ENCODE measurements around the gene HEXD.

HEXD gene

GRCh38 chr17:82397449-82398335 lies 20.5 kb upstream of the HEXD start:
- ATAC-seq (replicated peaks) (no peak), DNase-seq (no peak)
- Mint-ChIP-seq H3K27me3 (no peaks in the 10 kb centered on the region), H3K9me3 (no peaks in the 10 kb centered on the region), H3K36me3 (ENCODE audit: insufficient read depth) (peaks cover 7% of the 10 kb centered on the region), H3K4me3 (no peak overlapping the region), H3K4me1 (ENCODE audit: low read depth in 2 of 2) (peaks cover 7 to 12% of the 10 kb centered on the region in 2 donors), H3K27ac (no peak overlapping the region)

DNA sequence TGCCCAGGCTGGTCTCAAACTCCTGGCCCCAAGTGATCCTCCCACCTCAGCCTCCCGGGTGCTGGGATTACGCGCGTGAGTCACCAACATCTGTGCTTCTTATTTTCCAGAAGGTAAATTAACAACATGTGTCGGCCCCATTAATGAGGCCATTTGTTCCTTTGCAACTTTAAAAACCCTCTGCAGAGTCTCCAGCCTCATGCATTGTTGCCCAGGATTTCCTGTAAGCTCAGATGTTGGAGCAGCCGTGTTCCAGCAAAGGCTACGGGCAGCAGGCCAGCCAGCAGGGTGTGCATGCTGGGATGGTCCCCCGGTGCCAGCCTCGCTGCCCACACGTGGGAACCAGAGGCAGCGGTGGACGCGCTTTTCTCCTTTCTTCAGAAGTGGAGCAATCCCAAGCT lies 19.1 kb upstream of the HEXD start:
- no peak for ATAC-seq (replicated peaks)
- Mint-ChIP-seq H3K36me3 (ENCODE audit: insufficient read depth) (peaks cover 2% of the 10 kb centered on the region), H3K27ac (no peak overlapping the region), H3K4me1 (ENCODE audit: low read depth in 2 of 2) (peaks cover 7 to 12% of the 10 kb centered on the region in 2 donors), H3K9me3 (no peaks in the 10 kb centered on the region), H3K27me3 (no peaks in the 10 kb centered on the region), H3K4me3 (no peak overlapping the region)
- no peak for DNase-seq

DNA sequence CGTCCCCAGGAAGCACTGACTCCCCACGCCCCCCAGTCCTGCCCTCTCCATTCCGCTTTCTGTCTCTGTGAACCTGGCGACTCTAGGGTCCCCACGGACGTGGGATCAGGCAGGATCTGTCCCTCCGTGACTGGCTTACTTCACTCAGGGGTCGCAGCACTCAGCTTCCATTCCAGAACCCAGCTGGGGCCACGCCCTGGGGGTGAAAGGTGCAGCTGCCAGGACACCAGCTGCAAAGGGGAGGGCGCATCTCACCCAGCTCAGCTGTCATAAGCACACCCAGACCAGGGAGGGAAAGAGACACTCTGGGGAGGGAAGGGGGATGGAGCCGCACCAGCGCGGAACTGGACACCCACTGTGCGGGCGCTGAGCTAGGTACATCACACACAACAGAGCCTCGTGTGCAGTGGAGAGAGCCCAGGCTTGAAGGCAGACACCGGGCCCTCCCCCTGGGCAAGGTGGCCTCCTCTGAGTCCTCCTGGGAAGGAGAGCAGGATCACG lies 18.5 kb upstream of the HEXD start:
- H3K36me3 Mint-ChIP-seq (ENCODE audit: insufficient read depth), result no peaks in the 10 kb centered on the region
- DNase-seq (no peak), ATAC-seq (replicated peaks) (no peak)

DNA sequence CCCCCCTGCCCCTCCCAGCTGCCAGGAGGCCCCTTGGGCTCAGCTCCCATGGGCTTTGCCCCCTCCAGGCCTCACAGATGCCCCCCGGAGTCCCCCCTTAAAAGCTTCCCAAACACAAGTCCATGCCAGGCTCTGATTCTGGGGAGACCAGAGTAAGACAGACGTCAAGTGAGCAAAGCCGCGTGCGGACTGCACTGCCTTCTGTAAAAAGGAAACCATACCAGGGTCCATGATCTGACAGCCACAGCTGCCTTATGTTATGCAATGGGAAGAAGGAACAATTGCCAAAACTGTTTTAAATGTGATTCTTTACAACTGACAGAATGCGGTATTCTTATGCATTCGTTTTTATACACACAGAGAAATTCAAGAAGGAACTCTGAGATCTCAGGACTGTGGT lies 17.9 kb upstream of the HEXD start:
- ATAC-seq (replicated peaks), result no peak
- H3K9me3 Mint-ChIP-seq, result no peaks in the 10 kb centered on the region
- no peaks in the 10 kb centered on the region for H3K27me3 Mint-ChIP-seq
- no peaks in the 10 kb centered on the region for H3K36me3 Mint-ChIP-seq (ENCODE audit: insufficient read depth)
- peak overlapping the region in 1 of 2 donors; percentile 84 for H3K27ac Mint-ChIP-seq
- DNase-seq, result no peak
- H3K4me1 Mint-ChIP-seq (ENCODE audit: low read depth in 2 of 2), result peaks cover 7 to 12% of the 10 kb centered on the region in 2 donors
- H3K4me3 Mint-ChIP-seq, result peak overlapping the region in 1 of 2 donors; percentile 87

More for the DNA sequence above, 18.5 kb upstream of the HEXD start:
- Mint-ChIP-seq H3K27me3 (no peaks in the 10 kb centered on the region), H3K27ac (no peak overlapping the region), H3K9me3 (no peaks in the 10 kb centered on the region), H3K4me3 (no peak overlapping the region), H3K4me1 (ENCODE audit: low read depth in 2 of 2) (peaks cover 7 to 12% of the 10 kb centered on the region in 2 donors)

DNA sequence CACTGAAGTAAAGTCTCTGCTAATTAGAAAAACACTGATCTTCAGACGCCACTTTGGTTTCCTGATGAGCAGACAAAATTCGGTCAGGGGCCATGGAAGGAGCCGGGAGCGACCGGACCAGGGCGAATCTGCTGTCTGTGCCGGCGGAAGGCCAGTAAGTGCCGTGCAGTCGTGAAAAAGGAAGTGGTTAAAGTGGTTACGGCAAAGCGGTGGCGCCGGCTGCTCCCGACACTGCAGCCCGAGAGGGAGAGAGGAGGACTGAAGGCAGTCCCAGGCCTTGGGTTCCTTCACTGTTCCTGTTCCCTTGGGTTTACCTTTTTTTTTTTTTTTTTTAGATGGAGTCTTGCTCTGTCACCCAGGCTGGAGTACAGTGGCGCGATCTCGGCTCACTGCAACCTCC lies 17.3 kb upstream of the HEXD start:
- Mint-ChIP-seq H3K27me3 (no peaks in the 10 kb centered on the region), H3K36me3 (ENCODE audit: insufficient read depth) (no peaks in the 10 kb centered on the region), H3K4me3 (peak overlapping the region; percentile 75 to 87), H3K9me3 (no peaks in the 10 kb centered on the region), H3K4me1 (ENCODE audit: low read depth in 2 of 2) (peaks cover 7 to 12% of the 10 kb centered on the region in 2 donors), H3K27ac (peak overlapping the region; percentile 84 to 86)
- DNase-seq (peak; percentile 23 to 33 (median 31)), ATAC-seq (replicated peaks) (peak; percentile 92)

DNA sequence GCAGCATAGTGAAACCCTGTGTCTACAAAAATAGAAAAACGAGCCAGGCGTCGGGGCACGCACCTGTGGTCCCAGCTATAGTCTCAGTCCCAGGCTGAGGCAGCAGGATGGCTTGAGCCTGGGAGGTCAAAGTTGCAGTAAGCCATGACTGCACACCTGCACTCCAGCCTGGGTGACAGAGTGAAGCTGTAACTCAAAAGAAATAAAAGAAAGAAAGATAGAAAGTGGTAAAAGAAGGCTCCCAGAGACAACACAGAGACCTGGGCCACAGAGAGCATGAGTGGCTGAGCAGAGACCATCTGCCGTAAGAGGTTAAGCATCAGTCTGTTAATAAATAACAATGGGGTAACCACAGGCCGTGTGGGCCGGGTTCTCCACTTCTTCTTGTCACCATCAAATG lies 15.3 kb upstream of the HEXD start:
- Mint-ChIP-seq H3K4me3 (no peak overlapping the region), H3K27me3 (no peaks in the 10 kb centered on the region), H3K27ac (no peak overlapping the region), H3K36me3 (ENCODE audit: insufficient read depth) (no peaks in the 10 kb centered on the region), H3K4me1 (ENCODE audit: low read depth in 2 of 2) (peaks cover 4 to 12% of the 10 kb centered on the region in 2 donors), H3K9me3 (no peaks in the 10 kb centered on the region)
- no peak for ATAC-seq (replicated peaks)
- DNase-seq, result no peak

DNA sequence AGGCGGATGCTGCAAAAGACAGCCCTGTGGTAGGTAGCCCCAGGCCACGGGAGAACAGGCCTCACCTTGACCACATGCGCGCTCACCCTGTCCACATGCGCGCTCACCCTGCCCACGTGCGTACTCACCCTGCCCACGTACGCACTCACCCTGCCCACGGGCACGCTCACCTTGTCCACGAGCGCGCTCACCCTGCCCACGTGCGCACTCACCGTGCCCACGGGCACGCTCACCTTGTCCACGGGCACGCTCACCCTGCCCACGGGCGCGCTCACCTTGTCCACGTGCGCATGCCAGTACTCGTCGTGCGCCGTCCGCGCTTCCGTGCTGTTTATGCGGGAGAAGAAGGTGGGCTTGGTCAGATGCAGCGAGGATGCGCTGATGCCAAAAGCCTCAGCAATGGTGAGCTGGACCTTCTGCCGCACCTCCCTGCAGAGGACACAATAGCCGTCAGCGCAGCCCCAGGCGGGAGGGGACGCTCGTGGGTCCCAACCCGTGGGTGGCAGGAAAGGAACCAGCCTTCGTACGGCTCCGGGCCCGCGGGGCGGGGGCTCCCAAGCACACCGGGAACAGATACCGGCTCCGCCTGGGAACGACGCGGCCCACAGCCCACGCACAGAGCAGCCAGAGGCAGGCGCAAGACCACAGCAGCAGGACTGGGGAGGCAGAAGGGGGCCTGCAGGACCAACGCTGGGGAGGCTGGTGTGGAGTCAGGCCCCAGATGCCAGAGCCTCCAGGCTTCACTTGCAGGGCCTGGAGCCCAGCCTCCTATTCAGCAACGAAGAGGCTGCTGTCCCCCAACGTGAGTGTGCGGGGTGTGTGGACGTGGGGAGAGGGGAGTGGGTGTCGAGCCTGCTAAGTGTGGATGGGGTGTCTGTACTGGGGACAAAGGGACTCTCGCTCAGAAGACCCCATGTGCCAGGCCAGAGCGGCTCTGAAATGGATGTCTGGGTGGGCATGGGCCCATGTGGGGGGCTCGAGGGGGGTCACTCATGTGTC lies 14.2 kb upstream of the HEXD start:
- peaks cover under 1% of the 10 kb centered on the region for H3K36me3 Mint-ChIP-seq (ENCODE audit: insufficient read depth)
- no peak overlapping the region for H3K27ac Mint-ChIP-seq
- no peak overlapping the region for H3K4me3 Mint-ChIP-seq

GRCh38 chr17:82405051-82405450 lies 13.1 kb upstream of the HEXD start:
- DNase-seq, result no peak
- H3K9me3 Mint-ChIP-seq, result no peaks in the 10 kb centered on the region
- H3K27me3 Mint-ChIP-seq, result no peaks in the 10 kb centered on the region
- no peak overlapping the region for H3K4me3 Mint-ChIP-seq
- no peak for ATAC-seq (replicated peaks)
- H3K27ac Mint-ChIP-seq, result no peak overlapping the region
- H3K36me3 Mint-ChIP-seq (ENCODE audit: insufficient read depth), result peaks cover 4% of the 10 kb centered on the region
- H3K4me1 Mint-ChIP-seq (ENCODE audit: low read depth in 2 of 2), result peaks cover 4 to 12% of the 10 kb centered on the region in 2 donors

More for the DNA sequence above, 14.2 kb upstream of the HEXD start:
- H3K27me3 Mint-ChIP-seq, result no peaks in the 10 kb centered on the region
- H3K4me1 Mint-ChIP-seq (ENCODE audit: low read depth in 2 of 2), result peaks cover 4 to 12% of the 10 kb centered on the region in 2 donors
- DNase-seq (no peak), ATAC-seq (replicated peaks) (no peak)
- H3K9me3 Mint-ChIP-seq, result no peaks in the 10 kb centered on the region

DNA sequence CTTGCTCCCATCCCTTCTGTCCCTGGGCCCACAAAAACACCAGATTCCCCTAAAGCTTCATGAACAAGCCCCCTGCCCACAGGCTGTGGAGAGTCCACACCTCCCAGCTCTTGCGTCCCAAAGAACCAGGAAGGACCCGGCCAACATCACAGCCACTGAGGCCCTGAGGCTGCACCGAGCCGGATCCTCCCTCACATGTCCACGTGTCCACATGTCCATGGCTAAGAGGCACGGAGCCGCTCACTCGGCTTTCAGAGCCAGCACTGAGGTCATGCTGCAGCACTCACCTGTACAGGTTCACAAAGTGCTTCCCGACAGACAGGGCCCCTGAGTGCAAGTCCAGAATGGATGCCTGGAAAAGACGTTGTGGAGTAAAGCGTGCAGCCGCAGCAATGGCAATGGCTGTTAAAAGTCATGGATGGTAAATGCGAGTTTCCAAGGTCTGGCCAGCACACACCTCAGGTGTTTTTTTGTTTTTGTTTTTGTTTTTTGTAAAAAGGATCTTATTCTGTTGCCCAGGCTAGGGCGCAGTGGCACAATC lies 11.9 kb upstream of the HEXD start:
- Mint-ChIP-seq H3K9me3 (no peaks in the 10 kb centered on the region), H3K36me3 (ENCODE audit: insufficient read depth) (peaks cover 4% of the 10 kb centered on the region), H3K27me3 (no peaks in the 10 kb centered on the region), H3K4me3 (no peak overlapping the region), H3K27ac (no peak overlapping the region), H3K4me1 (ENCODE audit: low read depth in 2 of 2) (peaks cover 0 to 3% of the 10 kb centered on the region in 2 donors)
- ATAC-seq (replicated peaks) (no peak), DNase-seq (no peak)

GRCh38 chr17:82407255-82407654 lies 10.9 kb upstream of the HEXD start:
- DNase-seq (no peak), ATAC-seq (replicated peaks) (no peak)
- Mint-ChIP-seq H3K27me3 (no peaks in the 10 kb centered on the region), H3K36me3 (ENCODE audit: insufficient read depth) (peaks cover 4% of the 10 kb centered on the region), H3K9me3 (no peaks in the 10 kb centered on the region), H3K4me1 (ENCODE audit: low read depth in 2 of 2) (no peaks in the 10 kb centered on the region), H3K27ac (peak overlapping the region in 1 of 2 donors; percentile 38), H3K4me3 (no peak overlapping the region)

DNA sequence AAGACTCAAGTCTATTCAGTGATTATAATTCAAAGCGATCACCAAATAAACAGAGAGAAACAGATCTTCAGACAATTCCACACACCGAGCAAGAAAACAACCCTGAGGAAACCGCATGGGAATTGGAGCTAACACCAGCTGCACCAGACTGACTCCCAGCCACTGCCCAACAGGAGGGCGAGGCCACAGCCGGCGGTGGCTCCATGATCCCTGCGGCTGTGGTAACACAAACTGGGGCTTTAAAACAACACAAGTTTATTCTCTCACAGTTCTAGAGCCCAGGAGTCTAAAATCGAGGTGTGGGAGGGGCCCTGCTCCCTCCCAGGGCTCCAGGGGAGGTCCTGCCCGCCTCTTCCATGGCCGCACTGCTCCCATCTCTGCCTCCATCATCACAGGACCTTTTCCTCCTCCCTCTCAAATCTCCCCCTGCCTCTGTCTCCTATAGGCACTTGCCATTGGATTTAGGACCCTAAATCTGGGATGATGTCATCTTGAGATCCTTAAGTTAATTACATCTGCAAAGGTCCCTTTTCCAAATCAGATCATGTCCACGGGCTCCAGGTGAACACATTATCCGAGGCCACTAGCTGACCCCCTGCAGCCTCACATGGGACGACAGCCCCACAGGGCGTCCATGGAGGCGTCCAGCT lies 9.7 kb upstream of the HEXD start:
- Mint-ChIP-seq H3K9me3 (no peaks in the 10 kb centered on the region), H3K27me3 (no peaks in the 10 kb centered on the region), H3K27ac (no peak overlapping the region), H3K36me3 (ENCODE audit: insufficient read depth) (peaks cover 4% of the 10 kb centered on the region), H3K4me3 (no peak overlapping the region), H3K4me1 (ENCODE audit: low read depth in 2 of 2) (peaks cover 0 to 3% of the 10 kb centered on the region in 2 donors)
- no peak for DNase-seq
- ATAC-seq (replicated peaks), result no peak

- H3K4me1 Mint-ChIP-seq (ENCODE audit: low read depth in 2 of 2), result peaks cover 0 to 3% of the 10 kb centered on the region in 2 donors
- no peak overlapping the region for H3K4me3 Mint-ChIP-seq
- H3K27ac Mint-ChIP-seq, result no peak overlapping the region
- no peak for DNase-seq
- ATAC-seq (replicated peaks), result no peak
- no peaks in the 10 kb centered on the region for H3K9me3 Mint-ChIP-seq
- H3K36me3 Mint-ChIP-seq (ENCODE audit: insufficient read depth), result peaks cover 4% of the 10 kb centered on the region
- no peaks in the 10 kb centered on the region for H3K27me3 Mint-ChIP-seq
Observed at GRCh38 chr17:82408938-82409318, 9.2 kb upstream of the HEXD start.

Data from effector memory CD8-positive, alpha-beta T cell (primary cell).